Hematopoietic multipotent progenitor cell treated with erythropoietin and hydrocortisone succinate and interleukin-3 and kit ligand, for 17 days (in vitro differentiated cells): ENCODE results near the gene IGFLR1.
A peak's percentile ranks its signal among the peaks of the same experiment; 100 is the strongest.

Source experiments
- DNase-seq: peaks from one replicate; pipeline ENCODE4 v3.0.0-alpha.2; 2015; ENCODE audit warnings: low spot score

Gene IGFLR1

DNA sequence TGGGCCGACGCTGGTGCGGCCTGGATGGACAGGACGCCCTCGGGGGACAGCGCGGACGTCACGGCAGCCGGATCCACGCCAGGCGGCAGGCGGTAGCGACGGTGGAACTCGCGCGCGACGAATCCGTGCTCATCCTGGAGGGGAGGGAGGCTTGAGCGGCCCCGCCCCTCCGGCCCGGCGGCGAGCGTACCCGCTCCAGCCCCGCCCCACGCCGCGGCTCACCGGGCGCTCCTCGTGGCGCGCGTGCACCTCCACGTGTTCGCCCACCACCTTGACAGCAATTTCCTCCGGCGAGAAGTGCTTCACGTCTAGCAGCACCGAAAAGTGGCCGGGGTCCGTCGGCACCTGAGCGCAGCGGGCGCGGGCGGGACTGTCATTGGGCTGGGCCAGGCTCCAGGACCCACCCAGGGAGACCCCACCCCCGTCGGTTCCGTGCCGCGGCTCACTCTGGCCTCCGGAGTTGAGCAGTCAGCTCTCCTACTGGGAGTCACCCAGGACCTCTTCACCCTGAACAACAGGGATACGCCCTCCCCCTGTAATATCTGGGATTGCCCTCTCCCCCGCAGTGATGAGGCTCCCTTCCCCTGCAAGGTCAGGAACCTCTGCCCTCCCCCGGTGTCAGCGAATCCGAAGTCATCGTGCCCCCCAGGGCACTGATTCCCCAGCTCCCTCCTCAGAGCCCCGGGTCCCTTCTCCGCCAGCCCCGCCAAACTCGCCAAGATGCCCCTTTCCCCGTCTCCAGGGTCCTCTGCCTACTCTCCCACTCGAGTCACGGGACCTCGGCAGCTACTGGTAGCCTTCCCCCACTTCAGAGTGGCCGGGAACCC, 13.5 kb upstream of the IGFLR1 start:
- peak; percentile 62 for DNase-seq

GRCh38 chr19:35755131-35755549, 12.9 kb upstream of the IGFLR1 start:
- no peak for DNase-seq

DNA sequence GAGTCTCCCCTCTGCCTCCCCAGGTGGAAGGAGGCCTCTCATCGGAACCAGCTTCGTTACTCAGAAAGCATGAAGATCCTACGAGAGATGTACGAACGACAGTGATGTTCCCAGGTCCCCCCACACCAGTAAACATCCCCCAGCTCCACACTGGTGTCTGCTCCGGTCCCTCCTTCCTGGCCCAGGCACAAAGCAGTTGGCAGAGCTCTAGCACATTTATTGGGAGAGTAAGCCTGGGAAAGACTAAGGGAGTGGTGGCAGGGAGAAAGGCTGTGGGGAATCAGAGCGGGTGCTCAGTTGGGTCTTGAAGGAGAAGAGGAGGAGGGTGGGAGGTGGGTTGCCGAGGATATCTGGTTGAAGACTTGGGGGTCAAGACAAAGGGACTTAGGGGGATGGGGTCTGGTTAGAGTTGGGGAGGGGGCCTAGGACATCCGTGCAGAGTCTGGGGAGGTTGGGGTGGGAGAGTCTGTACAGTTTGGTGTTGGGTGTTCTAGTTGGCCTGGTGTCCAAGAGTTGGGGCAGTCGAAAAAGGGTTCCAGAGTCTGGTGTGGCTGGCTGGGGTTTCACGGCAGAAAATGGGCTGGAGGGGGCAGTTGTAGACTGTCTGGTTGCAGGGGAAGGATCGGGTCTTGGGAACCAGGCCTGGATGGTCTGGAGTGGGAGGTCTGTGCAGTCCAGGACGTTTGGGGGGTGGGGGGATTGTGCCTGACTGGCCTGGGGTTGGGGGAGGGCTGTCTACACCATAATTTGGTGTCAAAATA, 12.3 kb upstream of the IGFLR1 start:
- DNase-seq, result no peak

DNA sequence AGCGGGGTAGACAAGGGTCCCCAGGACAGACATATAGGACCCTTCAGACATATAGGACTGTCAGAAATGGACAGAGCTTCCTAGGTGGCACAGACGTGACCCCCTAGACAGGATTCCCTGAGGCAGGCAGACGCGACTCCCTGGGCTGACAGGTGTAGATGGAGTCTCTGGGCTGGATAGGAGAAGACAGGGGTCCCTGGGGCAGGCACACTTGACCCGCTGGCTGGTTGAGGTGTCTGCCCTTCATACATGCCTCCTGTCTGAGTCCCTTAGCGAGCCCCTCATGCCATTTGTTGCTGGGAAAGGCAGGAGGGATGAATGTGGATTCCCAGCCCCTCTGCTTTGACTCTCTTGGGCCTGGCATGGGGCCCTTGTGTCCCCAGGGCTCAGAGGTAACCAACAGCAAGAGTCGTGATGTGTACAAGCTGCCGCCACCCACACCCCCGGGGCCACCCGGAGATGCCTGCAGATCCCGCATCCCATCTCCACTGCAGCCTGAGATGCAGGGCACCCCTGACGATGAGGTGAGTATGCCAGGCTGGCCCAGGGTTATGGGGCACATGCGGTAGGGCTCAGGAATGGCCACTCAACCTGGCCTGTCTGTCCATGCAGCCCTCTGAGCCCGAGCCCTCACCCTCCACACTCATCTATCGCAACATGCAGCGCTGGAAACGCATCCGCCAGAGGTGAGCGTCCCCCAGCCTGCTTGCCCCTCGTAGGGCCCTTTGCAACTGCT, 11.6 kb upstream of the IGFLR1 start:
- no peak for DNase-seq

DNA sequence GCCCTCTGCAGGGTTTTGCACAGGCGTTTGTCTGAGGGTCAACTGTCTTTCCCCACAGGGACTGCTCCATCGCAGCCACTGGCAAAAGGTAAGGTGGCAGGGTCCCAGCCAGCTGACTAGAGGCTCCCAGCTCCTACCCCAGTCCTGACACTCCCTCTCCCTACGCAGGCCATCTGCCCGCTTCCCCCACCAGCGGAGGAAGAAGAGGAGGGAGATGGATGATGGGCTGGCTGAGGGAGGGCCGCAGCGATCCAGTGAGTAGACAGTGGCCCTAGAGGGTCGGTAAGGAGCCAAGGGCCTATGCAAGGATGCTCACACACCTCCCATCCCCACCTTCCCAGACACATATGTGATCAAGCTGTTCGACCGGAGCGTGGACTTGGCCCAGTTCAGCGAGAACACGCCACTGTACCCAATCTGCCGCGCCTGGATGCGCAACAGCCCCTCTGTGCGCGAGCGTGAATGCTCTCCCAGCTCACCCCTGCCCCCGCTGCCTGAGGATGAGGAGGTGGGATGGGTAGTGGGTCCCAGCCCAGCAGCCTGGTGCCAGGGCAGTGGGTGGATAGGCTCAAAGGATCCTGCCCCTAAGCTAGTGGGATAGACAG, 10.6 kb upstream of the IGFLR1 start:
- no peak for DNase-seq

DNA sequence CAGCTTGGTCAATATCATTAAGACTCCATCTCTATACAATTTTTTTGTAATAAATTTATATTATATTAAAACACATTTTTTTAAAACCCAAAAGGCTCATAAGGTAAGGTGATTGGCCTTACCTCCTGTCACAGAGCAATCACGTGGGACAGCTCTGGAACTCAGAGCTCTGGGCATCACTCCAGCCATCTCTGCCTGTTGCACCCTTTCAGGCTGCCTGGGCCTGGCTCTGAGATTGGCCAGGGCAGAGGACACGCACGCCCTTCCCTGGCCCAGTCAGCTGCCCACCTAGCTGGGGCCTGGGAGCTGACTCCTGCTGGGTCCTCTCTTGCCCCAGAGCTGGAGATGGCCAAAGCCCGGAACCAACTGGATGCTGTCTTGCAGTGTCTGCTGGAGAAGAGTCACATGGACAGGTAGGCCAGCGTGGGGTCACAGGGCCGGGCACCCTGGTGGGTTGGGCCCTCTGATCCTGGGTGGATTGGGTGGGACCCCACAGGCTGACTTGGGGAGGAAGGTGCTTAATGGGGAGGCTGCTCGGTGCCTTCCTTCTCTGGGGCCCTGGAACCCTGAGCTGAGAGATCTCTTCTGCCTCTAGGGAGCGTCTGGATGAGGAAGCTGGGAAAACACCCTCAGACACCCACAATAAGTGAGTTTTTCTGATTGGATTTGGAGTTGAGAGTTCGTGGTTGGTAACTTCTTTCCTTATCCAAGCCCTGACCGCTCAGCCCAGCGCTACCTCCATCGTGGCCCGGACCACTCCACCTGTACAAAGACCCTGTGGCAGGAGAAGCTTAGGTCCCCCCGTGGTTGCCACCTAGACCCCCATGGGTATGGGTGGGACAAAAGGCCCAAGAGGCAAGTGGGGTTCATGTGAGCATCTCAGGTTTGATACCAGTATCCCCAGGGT, 9.8 kb upstream of the IGFLR1 start:
- no peak for DNase-seq

- no peak for DNase-seq
Observed at GRCh38 chr19:35750167-35750566, 7.9 kb upstream of the IGFLR1 start.

GRCh38 chr19:35748106-35749020, 6.1 kb upstream of the IGFLR1 start, which contains the start of gene LIN37:
TSS of gene LIN37 (plus strand) at chr19:35748576. CDS start at chr19:35748725, 149 bp downstream.
- DNase-seq, result peak; percentile 100

DNA sequence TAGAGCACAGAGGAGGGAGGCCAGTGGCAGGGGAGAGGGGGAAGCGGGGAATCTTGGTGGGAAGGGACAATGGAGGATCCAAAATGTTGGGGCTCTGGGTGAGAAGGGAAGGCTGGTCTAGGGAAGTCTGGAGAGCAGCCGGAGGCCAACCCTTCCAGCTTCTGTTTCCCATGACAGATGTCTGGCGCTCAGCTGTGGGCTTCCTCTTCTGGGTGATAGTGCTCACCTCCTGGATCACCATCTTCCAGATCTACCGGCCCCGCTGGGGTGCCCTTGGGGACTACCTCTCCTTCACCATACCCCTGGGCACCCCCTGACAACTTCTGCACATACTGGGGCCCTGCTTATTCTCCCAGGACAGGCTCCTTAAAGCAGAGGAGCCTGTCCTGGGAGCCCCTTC, 4.3 kb upstream of the IGFLR1 start:
- DNase-seq, result no peak

- no peak for DNase-seq
Observed at GRCh38 chr19:35746087-35746462, 3.8 kb upstream of the IGFLR1 start.

DNA sequence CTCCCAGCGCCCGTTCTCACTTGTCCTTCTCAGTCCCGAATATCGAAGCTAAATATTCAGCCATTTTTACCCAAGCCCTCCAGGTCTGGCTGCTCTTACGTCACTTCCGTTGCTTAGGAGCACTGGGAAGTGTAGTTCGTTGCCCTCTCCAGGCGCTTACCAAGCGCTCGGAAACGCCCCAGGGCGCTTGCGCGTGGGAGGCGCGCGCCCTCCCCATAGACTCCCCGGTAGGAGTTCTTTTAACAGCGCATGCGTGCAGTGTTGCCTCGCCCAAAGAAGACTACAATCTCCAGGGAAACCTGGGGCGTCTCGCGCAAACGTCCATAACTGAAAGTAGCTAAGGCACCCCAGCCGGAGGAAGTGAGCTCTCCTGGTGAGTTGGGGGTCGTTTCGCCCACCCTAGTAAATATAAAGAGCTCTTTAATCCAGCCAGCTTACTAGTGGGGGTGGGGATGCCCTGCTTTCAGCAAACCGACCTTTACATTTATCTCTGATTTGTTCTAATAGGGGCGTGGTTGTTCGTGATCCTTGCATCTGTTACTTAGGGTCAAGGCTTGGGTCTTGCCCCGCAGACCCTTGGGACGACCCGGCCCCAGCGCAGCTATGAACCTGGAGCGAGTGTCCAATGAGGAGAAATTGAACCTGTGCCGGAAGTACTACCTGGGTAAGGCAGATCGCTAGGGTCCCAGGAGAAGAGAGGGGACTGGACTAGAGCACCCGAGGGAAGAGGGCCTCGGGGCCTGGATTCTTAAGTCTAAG, 3.3 kb upstream of the IGFLR1 start, which contains the start of the genes PSENEN and U2AF1L4:
TSS of gene PSENEN (plus strand) at position 324 of the 759 bp plus-strand sequence. CDS start at position 604, 280 bp downstream.
TSS of gene U2AF1L4 (minus strand) at position 91 of the 759 bp plus-strand sequence. CDS start at position 64, 27 bp downstream.
- DNase-seq, result peak; percentile 100

- peak; percentile 96 for DNase-seq
Observed at GRCh38 chr19:35744430-35745327, 2.4 kb upstream of the IGFLR1 start.

DNA sequence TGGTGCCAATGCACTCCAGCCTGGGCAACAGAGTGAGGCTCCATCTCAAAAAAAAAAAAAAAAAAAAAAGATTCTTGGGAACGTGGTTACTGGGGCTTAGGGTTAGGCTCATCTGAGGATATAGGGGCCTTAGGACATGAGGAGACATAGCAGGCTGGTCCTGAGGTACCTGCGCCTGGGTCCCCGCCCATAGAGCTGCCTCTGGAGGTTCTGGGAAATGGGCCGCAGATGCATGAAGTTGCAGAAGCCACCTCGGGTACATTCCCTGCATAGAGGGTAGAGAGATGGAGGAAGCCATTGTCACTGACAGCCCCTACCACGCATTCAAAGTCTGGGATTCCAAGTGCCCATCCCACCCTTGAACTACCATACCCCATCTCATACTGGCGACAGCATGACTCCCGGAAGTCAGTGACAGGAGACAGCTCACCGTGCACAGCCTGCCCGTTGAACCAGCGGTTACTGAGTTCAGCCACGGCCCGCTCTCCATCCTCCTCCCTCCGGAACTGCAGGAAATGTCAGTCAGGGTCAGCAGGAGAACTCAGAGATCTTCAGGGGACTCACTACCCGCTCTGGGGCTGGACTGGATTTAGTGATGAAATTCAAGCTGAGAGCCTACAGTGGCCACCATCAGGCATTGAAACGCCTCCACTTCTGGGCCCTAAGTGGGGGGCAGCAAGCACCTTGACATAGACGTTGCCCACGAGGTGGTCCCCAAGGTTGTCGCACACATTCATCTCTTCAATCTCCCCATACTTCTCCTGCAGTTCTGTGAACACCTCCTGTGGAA, 1.6 kb upstream of the IGFLR1 start:
- DNase-seq, result no peak

- DNase-seq, result no peak
Observed at GRCh38 chr19:35741203-35741515, 1.1 kb downstream of the IGFLR1 start.

DNA sequence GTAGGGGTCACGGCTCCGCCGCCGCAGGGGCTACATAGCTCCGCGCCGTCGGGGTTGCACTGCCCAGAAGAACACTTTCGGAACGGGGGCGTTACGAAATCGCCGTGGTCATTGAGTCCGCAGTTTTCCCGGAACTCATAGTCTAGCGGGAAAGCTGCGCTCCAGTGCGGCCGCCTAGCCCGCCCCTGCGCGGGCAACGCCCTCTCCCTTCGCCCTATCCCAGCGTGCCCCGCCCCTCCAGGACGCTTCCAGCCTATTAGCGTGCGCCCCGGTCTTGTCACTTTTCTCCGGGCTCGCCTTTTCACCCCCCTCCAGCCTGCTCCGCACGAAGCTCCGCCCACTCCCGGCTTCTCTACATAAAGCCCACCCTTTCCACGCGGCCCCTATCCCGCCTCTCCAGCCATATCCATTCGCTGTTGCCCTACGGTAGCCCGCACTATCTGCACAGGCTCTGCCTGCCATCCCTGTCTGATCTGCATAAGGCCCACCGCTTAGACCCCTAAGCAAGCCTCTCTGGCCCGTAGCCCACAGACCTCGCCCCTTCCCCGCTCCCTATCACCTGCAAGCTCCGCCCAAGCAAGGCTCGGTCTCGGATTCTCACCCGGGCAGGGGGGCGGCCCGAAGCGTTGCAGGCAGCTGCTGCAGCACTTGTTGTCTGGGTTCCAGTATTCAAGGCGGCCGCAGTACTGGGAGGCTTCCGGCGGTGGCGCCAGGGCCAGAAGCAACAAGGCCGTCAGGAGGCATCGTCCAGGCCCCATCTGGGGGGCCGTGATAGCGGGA, 1.6 kb downstream of the IGFLR1 start:
- peak; percentile 94 for DNase-seq

- DNase-seq, result no peak
Observed at GRCh38 chr19:35740108-35740422, 2.2 kb downstream of the IGFLR1 start.
